GM23338 (cell line): ENCODE results near the gene KLK13. TPM values are rescaled to one million over a fixed set of nuclear protein-coding genes. Genes with fewer than 3 reads are reported as not detected.
A peak's percentile ranks its signal among the peaks of the same experiment; 100 is the strongest.

ENCODE experiments used
- ATAC-seq: fragments of 200-7000 bp; cut with Tn5 transposase; 3 replicates; pipeline ENCODE4 v1.9.1; 2020
- DNase-seq: peaks from one replicate; pipeline ENCODE4 v3.0.0-alpha.2; 2015; ENCODE audit warnings: low spot score
- H2AFZ ChIP-seq: fragments of 200-600 bp; sonication (generic); 2 replicates; pipeline ENCODE4 v1.8.0; 2016; ENCODE audit warnings: antibody characterized with exemption, mild to moderate bottlenecking, moderate library complexity
- H3F3A ChIP-seq: fragments of 200-600 bp; sonication (generic); replicated peaks from 2 replicates; pipeline ENCODE4 v1.8.0; 2017; ENCODE audit warnings: antibody characterized with exemption, mixed run types, low read depth
- H3K27ac ChIP-seq: fragments of 200-600 bp; sonication (generic); 2 replicates; pipeline ENCODE4 v1.6.1; 2016; ENCODE audit warnings: low read depth
- H3K27me3 ChIP-seq: fragments of 200-600 bp; sonication (generic); 2 replicates; pipeline ENCODE4 v1.8.0; 2016; ENCODE audit warnings: mild to moderate bottlenecking, mixed run types, moderate library complexity; ENCODE audit not compliant: insufficient read depth
- H3K36me3 ChIP-seq: fragments of 200-600 bp; sonication (generic); 2 replicates; pipeline ENCODE4 v1.8.0; 2016; ENCODE audit warnings: mild to moderate bottlenecking; ENCODE audit not compliant: insufficient read depth
- H3K4me1 ChIP-seq: fragments of 200-600 bp; sonication (generic); 2 replicates; pipeline ENCODE4 v1.8.0; 2016; ENCODE audit warnings: mild to moderate bottlenecking, moderate library complexity; ENCODE audit not compliant: insufficient read depth
- H3K4me2 ChIP-seq: fragments of 200-600 bp; sonication (generic); 2 replicates; pipeline ENCODE4 v1.7.1; 2017; ENCODE audit warnings: mixed run types
- H3K4me3 ChIP-seq: fragments of 200-600 bp; sonication (generic); 2 replicates; pipeline ENCODE4 v1.6.1; 2016; ENCODE audit warnings: mixed run types
- H3K79me2 ChIP-seq: fragments of 200-600 bp; sonication (generic); replicated peaks from 2 replicates; pipeline ENCODE4 v1.8.0; 2017; ENCODE audit warnings: mild to moderate bottlenecking; ENCODE audit not compliant: insufficient read depth
- H3K9me2 ChIP-seq: fragments of 200-600 bp; sonication (generic); 2 replicates; pipeline ENCODE4 v1.8.0; 2017; ENCODE audit not compliant: insufficient read depth
- H4K20me1 ChIP-seq: fragments of 200-600 bp; sonication (generic); replicated peaks from 2 replicates; pipeline ENCODE4 v1.8.0; 2017; ENCODE audit warnings: mild to moderate bottlenecking; ENCODE audit not compliant: insufficient read depth
- H3K27ac Mint-ChIP-seq: 2 replicates; pipeline ENCODE4 v1.8.0; 2020; ENCODE audit warnings: inconsistent platforms, mild to moderate bottlenecking, moderate library complexity, mixed read lengths
- H3K27me3 Mint-ChIP-seq: 3 replicates; pipeline ENCODE4 v1.8.0; 2022; ENCODE audit warnings: low read depth, mild to moderate bottlenecking, moderate library complexity, mixed read lengths, inconsistent platforms; ENCODE audit not compliant: insufficient read depth, poor library complexity
- H3K36me3 Mint-ChIP-seq: 3 replicates; pipeline ENCODE4 v1.8.0; 2021; ENCODE audit warnings: low read depth, mild to moderate bottlenecking, inconsistent platforms, moderate library complexity, mixed read lengths
- H3K4me1 Mint-ChIP-seq: 3 replicates; pipeline ENCODE4 v1.8.0; 2020; ENCODE audit warnings: mild to moderate bottlenecking, inconsistent platforms, mixed read lengths
- H3K4me3 Mint-ChIP-seq: 3 replicates; pipeline ENCODE4 v1.8.0; 2021; ENCODE audit warnings: moderate library complexity, mild to moderate bottlenecking, inconsistent platforms, mixed read lengths
- H3K9me3 Mint-ChIP-seq: 3 replicates; pipeline ENCODE4 v1.8.0; 2020; ENCODE audit warnings: moderate library complexity, mild to moderate bottlenecking, inconsistent platforms, mixed read lengths
- CREB1 ChIP-seq: fragments of 250-450 bp; sonication (Bioruptor Pico); IDR thresholded peaks from 2 replicates; pipeline ENCODE4 v1.5.0; 2020; ENCODE audit warnings: low read depth, mild to moderate bottlenecking, moderate library complexity
- CTCF ChIP-seq, 2 experiments: fragments of 200-600 bp in 1 of 2; sonication (generic) in 1 of 2; conservative IDR thresholded peaks; 2 replicates each; pipeline versions ENCODE4 v1.5.1 to v1.6.1; 2016 to 2017; ENCODE audit warnings: antibody characterized with exemption in 2 of 2, low read depth in 2 of 2, mild to moderate bottlenecking in 2 of 2, moderate library complexity in 1 of 2
- ETS1 ChIP-seq: IDR thresholded peaks from 2 replicates; pipeline ENCODE4 v1.6.1; 2016; ENCODE audit warnings: antibody characterized with exemption
- EZH2phosphoT487 ChIP-seq: fragments of 200-600 bp; sonication (generic); IDR thresholded peaks from one replicate; pipeline ENCODE4 v1.8.1; 2018; ENCODE audit warnings: antibody characterized with exemption; ENCODE audit not compliant: unreplicated experiment
- JUNB ChIP-seq: IDR thresholded peaks from one replicate; pipeline ENCODE4 v1.6.1; 2016; ENCODE audit warnings: antibody characterized with exemption; ENCODE audit not compliant: unreplicated experiment
- NANOG ChIP-seq: IDR thresholded peaks from 2 replicates; pipeline ENCODE4 v1.6.1; 2016; ENCODE audit warnings: antibody characterized with exemption, borderline replicate concordance
- STAT1 ChIP-seq: IDR thresholded peaks from one replicate; pipeline ENCODE4 v1.6.1; 2016; ENCODE audit warnings: antibody characterized with exemption; ENCODE audit not compliant: unreplicated experiment
- ZNF114 ChIP-seq: fragments of 250-450 bp; sonication (Bioruptor Pico); IDR thresholded peaks from 2 replicates; pipeline ENCODE4 v1.5.0; 2020; ENCODE audit warnings: mild to moderate bottlenecking, moderate library complexity
- polyA plus RNA-seq: library from polyadenylated mRNA; unstranded; fragments of >200 nt; fragmentation: Nextera tagmentation; extraction: Ambion mirVana; gene quantifications from 2 replicates; pipeline ENCODE4 v1.2.1, GENCODE V29; 2016
- total RNA-seq: library from RNA; depleted of rRNA; stranded (reverse); fragments of >200 nt; shearing (Covaris generic); gene quantifications from 2 replicates; pipeline ENCODE4 v1.2.3, GENCODE V29; 2014
- TF ChIP-seq, protein P1 (sequence below): IDR thresholded peaks from one replicate; pipeline ENCODE4 v1.6.1; 2018; ENCODE audit warnings: antibody characterized with exemption; ENCODE audit not compliant: unreplicated experiment

Gene KLK13
- total and polyA plus RNA-seq, 2 experiments from 2014 or later, result 4.5 to 5.7 TPM

GRCh38 chr19:51114087-51114729 is 49.3 kb upstream of the KLK13 start:
- H3K4me3 Mint-ChIP-seq, result no peak overlapping the region
- no peaks in the 10 kb centered on the region for H3F3A ChIP-seq
- H3K4me3 ChIP-seq, result no peak overlapping the region
- TF ChIP-seq ZNF114 (no peak), CTCF (conservative IDR thresholded peaks at IDR 0.05; ENCODE audit: low read depth in 2 of 2) (no peak), EZH2phosphoT487 (no peak)
- H3K4me2 ChIP-seq, result no peak overlapping the region
- DNase-seq (no peak), ATAC-seq (no peak)
- H3K79me2 ChIP-seq, result no peaks in the 10 kb centered on the region
- no peaks in the 10 kb centered on the region; the same call in 1 of the 2 replicates for H4K20me1 ChIP-seq
- H3K36me3 ChIP-seq, result no peaks in the 10 kb centered on the region
- peaks cover 3% of the 10 kb centered on the region; the same call in 2 of the 3 replicates for H3K4me1 Mint-ChIP-seq
- no peaks in the 10 kb centered on the region for H3K9me2 ChIP-seq
- H3K27me3 ChIP-seq, result no peaks in the 10 kb centered on the region
- H2AFZ ChIP-seq, result no peak overlapping the region
- H3K4me1 ChIP-seq, result no peaks in the 10 kb centered on the region
- no peak overlapping the region for H3K27ac Mint-ChIP-seq
- no peaks in the 10 kb centered on the region for H3K36me3 Mint-ChIP-seq
- no peaks in the 10 kb centered on the region for H3K27me3 Mint-ChIP-seq
- H3K9me3 Mint-ChIP-seq, result no peaks in the 10 kb centered on the region
- no peak overlapping the region for H3K27ac ChIP-seq

- Mint-ChIP-seq H3K9me3 (no peaks in the 10 kb centered on the region; the same call in 2 of the 3 replicates), H3K36me3 (no peaks in the 10 kb centered on the region), H3K27me3 (peaks cover 9% of the 10 kb centered on the region), H3K4me3 (no peak overlapping the region), H3K27ac (no peak overlapping the region), H3K4me1 (peaks cover 5% of the 10 kb centered on the region)
- H3K27ac ChIP-seq, result no peak overlapping the region
- TF ChIP-seq NANOG (no peak), ZNF114 (no peak), CTCF (conservative IDR thresholded peaks at IDR 0.05; ENCODE audit: low read depth in 2 of 2) (peak; percentile 45 to 52)
- peaks cover 8% of the 10 kb centered on the region; the same call in 1 of the 2 replicates for H3K4me1 ChIP-seq
- no peak overlapping the region for H3K4me3 ChIP-seq
- H3K36me3 ChIP-seq, result no peaks in the 10 kb centered on the region
- peaks cover 8% of the 10 kb centered on the region; the same call in 1 of the 2 replicates for H3K79me2 ChIP-seq
- DNase-seq (peak; percentile 68), ATAC-seq (peak; percentile 9)
- H3K4me2 ChIP-seq, result no peak overlapping the region
- H2AFZ ChIP-seq, result no peak overlapping the region
- no peaks in the 10 kb centered on the region; the same call in 1 of the 2 replicates for H4K20me1 ChIP-seq
- H3K9me2 ChIP-seq, result no peaks in the 10 kb centered on the region
- no peaks in the 10 kb centered on the region for H3F3A ChIP-seq
- no peaks in the 10 kb centered on the region for H3K27me3 ChIP-seq
Measured at GRCh38 chr19:51111606-51112005, 46.7 kb upstream of the KLK13 start.

- Histone ChIP-seq H2AFZ (no peak overlapping the region), H3K27ac (no peak overlapping the region), H3K27me3 (no peaks in the 10 kb centered on the region), H3K36me3 (no peaks in the 10 kb centered on the region), H3K4me3 (no peak overlapping the region), H3K79me2 (peaks cover 8% of the 10 kb centered on the region; the same call in 1 of the 2 replicates), H3K9me2 (no peaks in the 10 kb centered on the region), H3K4me2 (no peak overlapping the region), H3F3A (no peaks in the 10 kb centered on the region), H3K4me1 (peaks cover 8% of the 10 kb centered on the region; the same call in 1 of the 2 replicates), H4K20me1 (no peaks in the 10 kb centered on the region; the same call in 1 of the 2 replicates)
- Mint-ChIP-seq H3K4me1 (peaks cover 5% of the 10 kb centered on the region), H3K9me3 (no peaks in the 10 kb centered on the region; the same call in 2 of the 3 replicates), H3K4me3 (no peak overlapping the region), H3K27me3 (peaks cover 9% of the 10 kb centered on the region), H3K27ac (no peak overlapping the region), H3K36me3 (0 out of 3 replicates have a peak, but pooled peaks cover under 1% of the 10 kb centered on the region)
- ATAC-seq (no peak), DNase-seq (no peak)
- no peak for TF ChIP-seq ETS1
- TF ChIP-seq, protein P1, sequence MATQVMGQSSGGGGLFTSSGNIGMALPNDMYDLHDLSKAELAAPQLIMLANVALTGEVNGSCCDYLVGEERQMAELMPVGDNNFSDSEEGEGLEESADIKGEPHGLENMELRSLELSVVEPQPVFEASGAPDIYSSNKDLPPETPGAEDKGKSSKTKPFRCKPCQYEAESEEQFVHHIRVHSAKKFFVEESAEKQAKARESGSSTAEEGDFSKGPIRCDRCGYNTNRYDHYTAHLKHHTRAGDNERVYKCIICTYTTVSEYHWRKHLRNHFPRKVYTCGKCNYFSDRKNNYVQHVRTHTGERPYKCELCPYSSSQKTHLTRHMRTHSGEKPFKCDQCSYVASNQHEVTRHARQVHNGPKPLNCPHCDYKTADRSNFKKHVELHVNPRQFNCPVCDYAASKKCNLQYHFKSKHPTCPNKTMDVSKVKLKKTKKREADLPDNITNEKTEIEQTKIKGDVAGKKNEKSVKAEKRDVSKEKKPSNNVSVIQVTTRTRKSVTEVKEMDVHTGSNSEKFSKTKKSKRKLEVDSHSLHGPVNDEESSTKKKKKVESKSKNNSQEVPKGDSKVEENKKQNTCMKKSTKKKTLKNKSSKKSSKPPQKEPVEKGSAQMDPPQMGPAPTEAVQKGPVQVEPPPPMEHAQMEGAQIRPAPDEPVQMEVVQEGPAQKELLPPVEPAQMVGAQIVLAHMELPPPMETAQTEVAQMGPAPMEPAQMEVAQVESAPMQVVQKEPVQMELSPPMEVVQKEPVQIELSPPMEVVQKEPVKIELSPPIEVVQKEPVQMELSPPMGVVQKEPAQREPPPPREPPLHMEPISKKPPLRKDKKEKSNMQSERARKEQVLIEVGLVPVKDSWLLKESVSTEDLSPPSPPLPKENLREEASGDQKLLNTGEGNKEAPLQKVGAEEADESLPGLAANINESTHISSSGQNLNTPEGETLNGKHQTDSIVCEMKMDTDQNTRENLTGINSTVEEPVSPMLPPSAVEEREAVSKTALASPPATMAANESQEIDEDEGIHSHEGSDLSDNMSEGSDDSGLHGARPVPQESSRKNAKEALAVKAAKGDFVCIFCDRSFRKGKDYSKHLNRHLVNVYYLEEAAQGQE, result no peak
- no peak for TF ChIP-seq JUNB
- no peak for TF ChIP-seq EZH2phosphoT487
- no peak for TF ChIP-seq STAT1
- TF ChIP-seq CREB1 (CRISPR knock-in tag), result no peak
Measured at GRCh38 chr19:51110666-51110971, 45.7 kb upstream of the KLK13 start.
